H9 (cell line): ENCODE results near the gene DPH7. TPM values are rescaled to one million over a fixed set of nuclear protein-coding genes. Genes with fewer than 3 reads are reported as not detected.
"Not testable (repeated sequence)": the region's sequence is repeated elsewhere in the genome, so short reads cannot be mapped to it uniquely, and the experiment has no call there.

ENCODE experiments used
- DNase-seq: peaks from one replicate; pipeline ENCODE4 v3.0.0-alpha.2; 2017
- H2AFZ ChIP-seq: one replicate; pipeline ENCODE4 v1.6.1; 2013; ENCODE audit warnings: mild to moderate bottlenecking, low read length, control low read depth, moderate library complexity
- H2AK5ac ChIP-seq: 2 replicates; pipeline ENCODE4 v1.6.1; 2013; ENCODE audit warnings: low read length, control low read depth, mixed read lengths; ENCODE audit not compliant: insufficient read length
- H2BK120ac ChIP-seq: one replicate; pipeline ENCODE4 v1.6.1; 2013; ENCODE audit warnings: low read depth, mild to moderate bottlenecking, low read length, control low read depth, inconsistent platforms; ENCODE audit not compliant: poor library complexity, severe bottlenecking
- H2BK12ac ChIP-seq: 2 replicates; pipeline ENCODE4 v1.6.1; 2013; ENCODE audit warnings: low read length, control low read depth, mixed read lengths, low read depth; ENCODE audit not compliant: insufficient read length
- H2BK15ac ChIP-seq: 2 replicates; pipeline ENCODE4 v1.6.1; 2013; ENCODE audit warnings: low read depth, low read length, control low read depth
- H2BK20ac ChIP-seq: one replicate; pipeline ENCODE4 v1.6.1; 2013; ENCODE audit warnings: low read depth, mild to moderate bottlenecking, low read length, control low read depth, inconsistent platforms; ENCODE audit not compliant: poor library complexity, severe bottlenecking
- H2BK5ac ChIP-seq: 2 replicates; pipeline ENCODE4 v1.6.1; 2013; ENCODE audit warnings: low read length, control low read depth, mixed read lengths; ENCODE audit not compliant: insufficient read length
- H3K14ac ChIP-seq: 2 replicates; pipeline ENCODE4 v1.6.1; 2013; ENCODE audit warnings: low read length, control low read depth; ENCODE audit not compliant: insufficient read depth
- H3K18ac ChIP-seq: 2 replicates; pipeline ENCODE4 v1.6.1; 2013; ENCODE audit warnings: low read depth, mild to moderate bottlenecking, mixed read lengths, low read length, control low read depth; ENCODE audit not compliant: insufficient read length
- H3K23ac ChIP-seq: 2 replicates; pipeline ENCODE4 v1.6.1; 2013; ENCODE audit warnings: low read length, control low read depth, mixed read lengths, low read depth; ENCODE audit not compliant: insufficient read length
- H3K23me2 ChIP-seq: 2 replicates; pipeline ENCODE4 v1.6.1; 2013; ENCODE audit warnings: low read depth, mild to moderate bottlenecking, mixed read lengths, low read length, control low read depth; ENCODE audit not compliant: insufficient read length, poor library complexity, severe bottlenecking
- H3K27ac ChIP-seq: 2 replicates; pipeline ENCODE4 v1.5.1; 2013; ENCODE audit warnings: low read length, control low read depth, mixed read lengths, low read depth; ENCODE audit not compliant: insufficient read length
- H3K27me3 ChIP-seq: 2 replicates; pipeline ENCODE4 v1.6.1; 2013; ENCODE audit warnings: low read length, control low read depth, inconsistent platforms; ENCODE audit not compliant: insufficient read depth
- H3K4ac ChIP-seq: 2 replicates; pipeline ENCODE4 v1.6.1; 2013; ENCODE audit warnings: low read depth, mild to moderate bottlenecking, control low read depth, inconsistent platforms, low read length, moderate library complexity
- H3K4me1 ChIP-seq: 2 replicates; pipeline ENCODE4 v1.6.1; 2013; ENCODE audit warnings: low read length, control low read depth, inconsistent platforms; ENCODE audit not compliant: insufficient read depth
- H3K4me2 ChIP-seq: 2 replicates; pipeline ENCODE4 v1.6.1; 2013; ENCODE audit warnings: low read length, control low read depth, mixed read lengths; ENCODE audit not compliant: insufficient read length, insufficient read depth
- H3K56ac ChIP-seq: 2 replicates; pipeline ENCODE4 v1.6.1; 2013; ENCODE audit warnings: low read depth, mild to moderate bottlenecking, mixed read lengths, low read length, control low read depth; ENCODE audit not compliant: insufficient read length
- H3K79me1 ChIP-seq: 2 replicates; pipeline ENCODE4 v1.6.1; 2013; ENCODE audit warnings: low read depth, mild to moderate bottlenecking, moderate library complexity, low read length, control low read depth, inconsistent platforms; ENCODE audit not compliant: insufficient read depth, poor library complexity, severe bottlenecking
- H3K79me2 ChIP-seq: 2 replicates; pipeline ENCODE4 v1.6.1; 2013; ENCODE audit warnings: low read length, control low read depth, inconsistent platforms; ENCODE audit not compliant: insufficient read depth
- H3K9ac ChIP-seq: 2 replicates; pipeline ENCODE4 v1.6.1; 2013; ENCODE audit warnings: low read length, control low read depth, mixed read lengths; ENCODE audit not compliant: insufficient read length; ENCODE audit errors: extremely low read depth
- H3K9me3 ChIP-seq: one replicate; pipeline ENCODE4 v1.6.1; 2013; ENCODE audit warnings: low read depth, low read length, inconsistent platforms; ENCODE audit not compliant: control insufficient read depth
- H3T11ph ChIP-seq: one replicate; pipeline ENCODE4 v1.6.1; 2013; ENCODE audit warnings: mild to moderate bottlenecking, low read length, control low read depth, inconsistent platforms
- H4K20me1 ChIP-seq: one replicate; pipeline ENCODE4 v1.6.1; 2013; ENCODE audit not compliant: control insufficient read depth, insufficient read length, insufficient read depth
- H4K5ac ChIP-seq: 2 replicates; pipeline ENCODE4 v1.6.1; 2013; ENCODE audit warnings: low read depth, mild to moderate bottlenecking, mixed read lengths, low read length, control low read depth; ENCODE audit not compliant: insufficient read length
- H4K8ac ChIP-seq: replicated peaks from 2 replicates; pipeline ENCODE4 v1.6.1; 2013; ENCODE audit warnings: low read length, control low read depth, mixed read lengths, low read depth; ENCODE audit not compliant: insufficient read length
- H4K91ac ChIP-seq: 2 replicates; pipeline ENCODE4 v1.6.1; 2013; ENCODE audit warnings: low read depth, mild to moderate bottlenecking, moderate library complexity, mixed read lengths, low read length, control low read depth; ENCODE audit not compliant: insufficient read length
- H3K27ac Mint-ChIP-seq, 3 experiments: 2 replicates in 2 of 3; 3 replicates in 1 of 3; pipeline ENCODE4 v1.8.0; 2020 to 2021; ENCODE audit warnings: mixed read lengths in 3 of 3, mild to moderate bottlenecking in 1 of 3, moderate library complexity in 1 of 3
- H3K27me3 Mint-ChIP-seq: 2 replicates; pipeline ENCODE4 v1.8.0; 2021; ENCODE audit warnings: low read depth, mild to moderate bottlenecking, moderate library complexity, mixed read lengths
- H3K36me3 Mint-ChIP-seq, 3 experiments: 2 replicates in 2 of 3; 3 replicates in 1 of 3; pipeline ENCODE4 v1.8.0; 2020 to 2021; ENCODE audit warnings: low read depth in 3 of 3, mixed read lengths in 3 of 3; ENCODE audit not compliant: insufficient read depth in 1 of 3
- H3K4me1 Mint-ChIP-seq, 2 experiments: 2 replicates each; pipeline ENCODE4 v1.8.0; 2020; ENCODE audit warnings: mixed read lengths in 2 of 2
- H3K4me3 Mint-ChIP-seq, 2 experiments: 2 replicates in 1 of 2; 3 replicates in 1 of 2; pipeline ENCODE4 v1.8.0; 2020 to 2021; ENCODE audit warnings: mild to moderate bottlenecking in 2 of 2, mixed read lengths in 2 of 2, moderate library complexity in 1 of 2
- H3K9me3 Mint-ChIP-seq, 2 experiments: 2 replicates in 1 of 2; 3 replicates in 1 of 2; pipeline ENCODE4 v1.8.0; 2020; ENCODE audit warnings: mild to moderate bottlenecking in 2 of 2, mixed read lengths in 2 of 2, moderate library complexity in 1 of 2
- CTCF ChIP-seq: fragments of 200-600 bp; sonication (generic); conservative IDR thresholded peaks from 3 replicates; pipeline ENCODE4 v1.8.0; 2021; ENCODE audit warnings: antibody characterized with exemption, mild to moderate bottlenecking
- WGBS: extraction: QIAGEN DNeasy Blood & Tissue Kit; methylation state at CpG from one replicate; pipeline ENCODE4 v1.1.7; 2013; ENCODE audit warnings: missing lambda C conversion rate, low lambda C conversion rate, mixed read lengths; ENCODE audit not compliant: insufficient read length; ENCODE audit errors: extremely low coverage; 5-methylcytosine and 5-hydroxymethylcytosine counted together
- total RNA-seq: library from RNA; stranded (reverse); gene quantifications from 2 replicates; pipeline ENCODE4 v1.2.1, GENCODE V29; 2021

Gene DPH7
- total RNA-seq, 1 experiment from 2014 or later: 51.3 TPM

GRCh38 chr9:137511758-137512463, 66.8 kb downstream of the DPH7 start:
- H4K5ac ChIP-seq: no peak overlapping the region
- no peaks in the 10 kb centered on the region for H3K4me1 Mint-ChIP-seq
- WGBS: no CpG with 5 or more reads among the region's 25 CpGs
- H2BK12ac ChIP-seq: no peak overlapping the region
- no peak overlapping the region for H3K18ac ChIP-seq
- no peak overlapping the region for H3K9ac ChIP-seq
- H3T11ph ChIP-seq: no peak overlapping the region
- no peak overlapping the region for H2AK5ac ChIP-seq
- H4K91ac ChIP-seq: no peak overlapping the region
- no peak overlapping the region for H2BK20ac ChIP-seq
- no peak overlapping the region for H3K4me2 ChIP-seq
- H3K56ac ChIP-seq: no peak overlapping the region
- H3K27ac ChIP-seq: no peak overlapping the region
- H3K4me3 Mint-ChIP-seq: no peak overlapping the region
- H4K8ac ChIP-seq: no peak overlapping the region
- peaks cover 17 to 49% of the 10 kb centered on the region in 2 experiments for H3K9me3 Mint-ChIP-seq
- H3K4me1 ChIP-seq: no peaks in the 10 kb centered on the region
- H3K23me2 ChIP-seq: no peaks in the 10 kb centered on the region
- no peak overlapping the region for H2BK15ac ChIP-seq
- H3K9me3 ChIP-seq: no peaks in the 10 kb centered on the region
- H3K79me2 ChIP-seq: no peaks in the 10 kb centered on the region
- no peaks in the 10 kb centered on the region for H4K20me1 ChIP-seq
- H3K36me3 Mint-ChIP-seq: peaks cover 0 to 2% (median 0%) of the 10 kb centered on the region in 3 experiments; a peak in 4 of 7 replicates
- no peak overlapping the region for H2BK120ac ChIP-seq
- no peaks in the 10 kb centered on the region for H3K79me1 ChIP-seq
- H2BK5ac ChIP-seq: no peak overlapping the region
- no peak for DNase-seq
- H3K27me3 Mint-ChIP-seq: peaks cover 9% of the 10 kb centered on the region
- H3K27me3 ChIP-seq: no peaks in the 10 kb centered on the region
- H3K23ac ChIP-seq: no peak overlapping the region
- H3K4ac ChIP-seq: no peak overlapping the region
- no peak for TF ChIP-seq CTCF
- no peak overlapping the region for H2AFZ ChIP-seq
- H3K14ac ChIP-seq: no peak overlapping the region
- H3K27ac Mint-ChIP-seq: no peak overlapping the region

GRCh38 chr9:137511126-137511525, 67.6 kb downstream of the DPH7 start:
- not testable (repeated sequence) for DNase-seq, H2BK120ac ChIP-seq, H3K14ac ChIP-seq, H3K9me3 ChIP-seq, H3K23me2 ChIP-seq, H3K4me1 Mint-ChIP-seq, H4K5ac ChIP-seq, H4K8ac ChIP-seq, H3K79me1 ChIP-seq, H3K79me2 ChIP-seq, H3K4me1 ChIP-seq, H3K27me3 Mint-ChIP-seq, H3K18ac ChIP-seq, H3T11ph ChIP-seq, H3K4me2 ChIP-seq, H2AFZ ChIP-seq, H3K27me3 ChIP-seq, H3K56ac ChIP-seq, H2BK5ac ChIP-seq, H3K36me3 Mint-ChIP-seq, H2BK15ac ChIP-seq, H3K27ac ChIP-seq, H3K27ac Mint-ChIP-seq, H2BK20ac ChIP-seq, H3K9ac ChIP-seq, H2AK5ac ChIP-seq, H2BK12ac ChIP-seq, H4K20me1 ChIP-seq, H3K23ac ChIP-seq, H3K4ac ChIP-seq, H3K4me3 Mint-ChIP-seq, H4K91ac ChIP-seq
- H3K9me3 Mint-ChIP-seq: peaks cover 17 to 57% of the 10 kb centered on the region in 2 experiments
- no CpG with 5 or more reads among the region's 22 CpGs for WGBS
